Peyer's patch (tissue), 4 donors: ENCODE results near the gene ST7.

Experiments used
- POLR2A ChIP-seq, 2 donors: fragments of 450-650 bp; IDR thresholded peaks; one replicate each; pipeline ENCODE4 v1.5.1; 2017; ENCODE audit warnings: antibody characterized with exemption in 2 of 2, mild to moderate bottlenecking in 2 of 2, moderate library complexity in 2 of 2
- TF ChIP-seq, protein P1 (sequence below), 6 experiments: fragments of 450-650 bp in 4 of 6; fragments of 200-600 bp in 2 of 6; sonication (generic) in 1 of 6; IDR thresholded peaks; one replicate each; pipeline ENCODE4 v1.5.1; 2017 to 2019; ENCODE audit warnings: antibody characterized with exemption in 6 of 6, mild to moderate bottlenecking in 3 of 6, moderate library complexity in 1 of 6

DNA sequence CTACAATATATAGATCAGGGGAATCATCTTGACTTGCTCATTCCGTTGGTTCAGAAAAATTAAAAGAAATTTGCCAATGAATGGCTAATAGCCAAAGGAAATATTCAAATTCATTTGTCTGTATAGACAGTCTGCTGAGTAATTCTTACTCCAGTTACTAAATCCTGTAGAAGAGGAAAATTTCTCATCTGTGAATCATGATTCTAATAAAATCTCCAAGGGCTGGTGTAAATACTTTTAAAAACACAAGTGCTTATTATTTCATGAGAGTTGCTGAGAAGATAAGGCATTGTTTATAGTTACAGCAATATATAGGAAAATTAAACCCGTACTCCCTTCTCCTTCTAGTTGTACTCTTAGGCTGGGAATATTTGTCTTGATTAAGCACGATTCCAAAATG is 316.6 kb downstream of the ST7 start:
- TF ChIP-seq POLR2A (IDR thresholded peaks at IDR 0.05) = no peak
- TF ChIP-seq, protein P1, sequence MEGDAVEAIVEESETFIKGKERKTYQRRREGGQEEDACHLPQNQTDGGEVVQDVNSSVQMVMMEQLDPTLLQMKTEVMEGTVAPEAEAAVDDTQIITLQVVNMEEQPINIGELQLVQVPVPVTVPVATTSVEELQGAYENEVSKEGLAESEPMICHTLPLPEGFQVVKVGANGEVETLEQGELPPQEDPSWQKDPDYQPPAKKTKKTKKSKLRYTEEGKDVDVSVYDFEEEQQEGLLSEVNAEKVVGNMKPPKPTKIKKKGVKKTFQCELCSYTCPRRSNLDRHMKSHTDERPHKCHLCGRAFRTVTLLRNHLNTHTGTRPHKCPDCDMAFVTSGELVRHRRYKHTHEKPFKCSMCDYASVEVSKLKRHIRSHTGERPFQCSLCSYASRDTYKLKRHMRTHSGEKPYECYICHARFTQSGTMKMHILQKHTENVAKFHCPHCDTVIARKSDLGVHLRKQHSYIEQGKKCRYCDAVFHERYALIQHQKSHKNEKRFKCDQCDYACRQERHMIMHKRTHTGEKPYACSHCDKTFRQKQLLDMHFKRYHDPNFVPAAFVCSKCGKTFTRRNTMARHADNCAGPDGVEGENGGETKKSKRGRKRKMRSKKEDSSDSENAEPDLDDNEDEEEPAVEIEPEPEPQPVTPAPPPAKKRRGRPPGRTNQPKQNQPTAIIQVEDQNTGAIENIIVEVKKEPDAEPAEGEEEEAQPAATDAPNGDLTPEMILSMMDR (IDR thresholded peaks at IDR 0.05) = no peak
